Liver (tissue), 9 donors: Measurements from ENCODE around the gene RNASE8. TPM values are rescaled to one million over a fixed set of nuclear protein-coding genes. Genes with fewer than 3 reads are reported as not detected.
A peak's percentile ranks its signal among the peaks of the same experiment; 100 is the strongest.

Experiments used
- DNase-seq: peaks from one replicate; pipeline ENCODE4 v3.0.0-alpha.2; 2017; ENCODE audit warnings: low spot score
- H3K27ac ChIP-seq, 2 donors: one replicate each; pipeline ENCODE4 v1.7.0; 2013; ENCODE audit warnings: inconsistent platforms in 2 of 2, low read length in 2 of 2, control low read depth in 1 of 2, low read depth in 1 of 2, mild to moderate bottlenecking in 1 of 2
- H3K27me3 ChIP-seq, 4 donors: one replicate each; pipeline versions ENCODE4 v1.6.1 to v1.7.0; 2013; ENCODE audit warnings: low read length in 3 of 4, inconsistent platforms in 1 of 4, mild to moderate bottlenecking in 1 of 4, moderate library complexity in 1 of 4; ENCODE audit not compliant: control insufficient read depth in 4 of 4, insufficient read depth in 4 of 4
- H3K36me3 ChIP-seq, 4 donors: one replicate each; pipeline versions ENCODE4 v1.6.1 to v1.7.0; 2013; ENCODE audit warnings: low read length in 3 of 4, mild to moderate bottlenecking in 3 of 4, low read depth in 1 of 4, moderate library complexity in 1 of 4; ENCODE audit not compliant: control insufficient read depth in 4 of 4, insufficient read depth in 3 of 4
- H3K4me1 ChIP-seq, 4 donors: one replicate each; pipeline versions ENCODE4 v1.6.1 to v1.7.0; 2013; ENCODE audit warnings: low read length in 3 of 4, mild to moderate bottlenecking in 3 of 4, moderate library complexity in 1 of 4; ENCODE audit not compliant: control insufficient read depth in 4 of 4, insufficient read depth in 4 of 4
- H3K4me3 ChIP-seq, 3 donors: one replicate each; pipeline versions ENCODE4 v1.6.1 to v1.7.0; 2013; ENCODE audit warnings: low read length in 3 of 3, control low read depth in 1 of 3, low read depth in 1 of 3, mild to moderate bottlenecking in 1 of 3
- H3K9ac ChIP-seq, 2 donors: one replicate each; pipeline ENCODE4 v1.7.0; 2013; ENCODE audit warnings: low read length in 2 of 2, mild to moderate bottlenecking in 2 of 2, moderate library complexity in 2 of 2, control low read depth in 1 of 2, low read depth in 1 of 2
- H3K9me3 ChIP-seq, 4 donors: one replicate each; pipeline versions ENCODE4 v1.6.1 to v1.7.0; 2013; ENCODE audit warnings: low read length in 3 of 4; ENCODE audit not compliant: control insufficient read depth in 4 of 4
- ATF3 ChIP-seq: IDR thresholded peaks from 2 replicates; pipeline ENCODE4 v1.6.1; 2016; ENCODE audit warnings: antibody characterized with exemption
- EGR1 ChIP-seq, 2 donors: IDR thresholded peaks; 2 replicates each; pipeline ENCODE4 v1.6.1; 2016 to 2018; ENCODE audit warnings: antibody characterized with exemption in 2 of 2, low read depth in 2 of 2
- FOXA1 ChIP-seq: IDR thresholded peaks from 2 replicates; pipeline ENCODE4 v1.6.1; 2016; ENCODE audit warnings: antibody characterized with exemption
- FOXA2 ChIP-seq: IDR thresholded peaks from 2 replicates; pipeline ENCODE4 v1.6.1; 2016; ENCODE audit warnings: antibody characterized with exemption
- GABPA ChIP-seq, 2 donors: IDR thresholded peaks in 1 of 2; conservative IDR thresholded peaks in 1 of 2; 2 replicates each; pipeline ENCODE4 v1.6.1; 2016; ENCODE audit warnings: antibody characterized with exemption in 2 of 2, mild to moderate bottlenecking in 1 of 2, moderate library complexity in 1 of 2
- HNF4A ChIP-seq, 2 donors: conservative IDR thresholded peaks; 2 replicates each; pipeline ENCODE4 v1.6.1; 2016; ENCODE audit warnings: antibody characterized with exemption in 2 of 2, mild to moderate bottlenecking in 2 of 2
- HNF4G ChIP-seq: IDR thresholded peaks from 2 replicates; pipeline ENCODE4 v1.6.1; 2016; ENCODE audit warnings: antibody characterized with exemption
- JUND ChIP-seq, 2 donors: IDR thresholded peaks; 2 replicates each; pipeline ENCODE4 v1.6.1; 2016; ENCODE audit warnings: antibody characterized with exemption in 2 of 2
- NR2F2 ChIP-seq: IDR thresholded peaks from 2 replicates; pipeline ENCODE4 v1.6.1; 2016; ENCODE audit warnings: antibody characterized with exemption
- RAD21 ChIP-seq, 2 donors: IDR thresholded peaks; 2 replicates each; pipeline ENCODE4 v1.6.1; 2016; ENCODE audit warnings: antibody characterized with exemption in 2 of 2, mild to moderate bottlenecking in 2 of 2
- RXRA ChIP-seq, 2 donors: IDR thresholded peaks; 2 replicates each; pipeline ENCODE4 v1.6.1; 2017 to 2018; ENCODE audit warnings: antibody characterized with exemption in 2 of 2, mild to moderate bottlenecking in 1 of 2
- SP1 ChIP-seq: IDR thresholded peaks from 2 replicates; pipeline ENCODE4 v1.6.1; 2018; ENCODE audit warnings: antibody characterized with exemption, mild to moderate bottlenecking
- TAF1 ChIP-seq: conservative IDR thresholded peaks from 2 replicates; pipeline ENCODE4 v1.6.1; 2016; ENCODE audit warnings: antibody characterized with exemption, mild to moderate bottlenecking
- YY1 ChIP-seq: IDR thresholded peaks from 2 replicates; pipeline ENCODE4 v1.6.1; 2016; ENCODE audit warnings: antibody characterized with exemption, mild to moderate bottlenecking
- ZBTB33 ChIP-seq: IDR thresholded peaks from 2 replicates; pipeline ENCODE4 v1.6.1; 2016; ENCODE audit warnings: antibody characterized with exemption
- WGBS: extraction: QIAGEN DNeasy Blood & Tissue Kit; methylation state at CpG from one replicate; pipeline ENCODE4 v1.1.7; 2013; 5-methylcytosine and 5-hydroxymethylcytosine counted together
- polyA plus RNA-seq, 2 donors: library from polyadenylated mRNA; stranded (reverse) in 1 of 2; unstranded in 1 of 2; fragments of 200-250 nt in 1 of 2; fragments of >200 nt in 1 of 2; fragmentation: Nextera tagmentation in 1 of 2; extraction: Ambion mirVana in 1 of 2; gene quantifications; one replicate each; pipeline versions ENCODE4 v1.2.1 to v1.2.3, GENCODE V29; 2013 to 2015
- total RNA-seq, 2 donors: library from RNA; depleted of rRNA; stranded (reverse); fragments of >200 nt; gene quantifications; one replicate each; pipeline ENCODE4 v1.2.3, GENCODE V29; 2014
- TF ChIP-seq, protein P1 (sequence below): IDR thresholded peaks from 2 replicates; pipeline ENCODE4 v1.6.1; 2016; ENCODE audit warnings: antibody characterized with exemption, mild to moderate bottlenecking
- TF ChIP-seq, protein P2 (sequence below): fragments of 150-350 bp; IDR thresholded peaks from 2 replicates; pipeline ENCODE4 v1.5.1; 2017; ENCODE audit warnings: improper control_type of control experiment, low read depth, low read length; ENCODE audit not compliant: missing input control
- TF ChIP-seq, protein P3 (sequence below): IDR thresholded peaks from 2 replicates; pipeline ENCODE4 v1.6.1; 2016; ENCODE audit warnings: antibody characterized with exemption
- donor health status: healthy.
- donor health status: healthy.
- donor health status: healthy.
- donor health status: healthy.
- donor health status: healthy.

Gene RNASE8
- total and polyA plus RNA-seq, 4 donors: not detected

DNA sequence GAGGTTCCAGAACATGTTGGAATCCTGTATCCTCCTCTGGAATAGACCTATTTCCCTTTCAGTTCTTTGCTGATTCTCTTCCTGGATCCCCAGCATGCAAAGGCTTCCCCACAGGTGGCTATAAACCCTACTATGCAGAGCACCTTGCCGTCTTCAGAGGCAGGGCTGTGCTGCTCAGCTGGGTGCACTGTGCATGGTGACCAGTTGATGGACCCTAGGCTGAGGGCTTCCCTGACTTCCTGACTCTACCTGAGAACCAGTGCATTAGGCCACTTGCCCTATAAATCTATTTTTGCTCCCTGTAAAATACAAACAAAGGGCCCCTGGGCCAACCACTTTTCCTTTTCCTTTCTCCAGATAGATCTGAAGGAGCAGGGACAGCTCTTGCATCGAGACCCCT lies 26.8 kb downstream of the RNASE8 start:
- H3K27ac ChIP-seq: no peak overlapping the region
- H3K36me3 ChIP-seq: peaks cover 11 to 63% (median 42%) of the 10 kb centered on the region in 4 donors

DNA sequence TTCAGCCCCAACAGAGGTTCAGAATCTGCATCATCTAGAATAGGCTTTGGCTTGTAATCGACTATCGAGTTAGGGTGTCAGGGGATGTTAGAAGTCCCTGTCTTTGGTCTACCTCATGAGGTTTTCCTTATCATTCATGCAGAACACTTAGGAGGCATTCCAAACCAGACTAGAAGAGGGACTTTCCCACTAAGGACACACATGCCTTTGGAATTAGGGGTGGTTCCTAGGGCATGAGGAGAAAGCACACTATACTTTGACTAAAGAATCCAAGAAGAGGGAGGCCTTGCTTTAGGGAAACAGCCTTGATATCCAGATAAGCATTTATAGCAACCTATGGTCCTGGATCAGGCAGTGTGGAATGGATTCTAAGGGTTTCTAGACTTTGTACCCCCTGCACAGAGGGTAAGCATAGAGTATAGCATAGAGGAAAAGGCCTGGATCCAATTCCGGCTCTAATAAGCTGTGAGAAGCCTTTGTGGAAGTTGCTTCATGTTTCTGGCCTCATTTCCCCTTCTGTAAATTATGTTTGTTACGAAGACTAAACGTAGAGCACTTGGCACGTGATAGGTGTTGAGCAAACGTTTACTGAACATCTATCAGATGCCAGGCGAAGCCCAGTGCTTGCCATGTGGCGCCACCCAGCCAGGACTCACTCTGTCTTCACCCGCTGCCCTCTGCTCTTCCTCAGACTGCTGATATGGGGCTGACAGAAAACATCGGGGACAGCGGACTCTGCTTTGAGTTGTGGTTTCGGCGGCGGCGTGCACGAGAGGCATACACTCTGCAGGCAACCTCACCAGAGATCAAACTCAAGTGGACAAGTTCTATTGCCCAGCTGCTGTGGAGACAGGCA lies 27.6 kb downstream of the RNASE8 start:
- Histone ChIP-seq H3K36me3 (peaks cover 11 to 63% (median 41%) of the 10 kb centered on the region in 4 donors), H3K9me3 (no peaks in the 10 kb centered on the region), H3K9ac (peak overlapping the region in 1 of 2 donors; percentile 2), H3K27ac (peak overlapping the region; percentile 39 to 66), H3K27me3 (no peaks in the 10 kb centered on the region), H3K4me1 (peaks cover 9 to 29% (median 18%) of the 10 kb centered on the region in 4 donors), H3K4me3 (no peak overlapping the region)
- TF ChIP-seq, protein P1, sequence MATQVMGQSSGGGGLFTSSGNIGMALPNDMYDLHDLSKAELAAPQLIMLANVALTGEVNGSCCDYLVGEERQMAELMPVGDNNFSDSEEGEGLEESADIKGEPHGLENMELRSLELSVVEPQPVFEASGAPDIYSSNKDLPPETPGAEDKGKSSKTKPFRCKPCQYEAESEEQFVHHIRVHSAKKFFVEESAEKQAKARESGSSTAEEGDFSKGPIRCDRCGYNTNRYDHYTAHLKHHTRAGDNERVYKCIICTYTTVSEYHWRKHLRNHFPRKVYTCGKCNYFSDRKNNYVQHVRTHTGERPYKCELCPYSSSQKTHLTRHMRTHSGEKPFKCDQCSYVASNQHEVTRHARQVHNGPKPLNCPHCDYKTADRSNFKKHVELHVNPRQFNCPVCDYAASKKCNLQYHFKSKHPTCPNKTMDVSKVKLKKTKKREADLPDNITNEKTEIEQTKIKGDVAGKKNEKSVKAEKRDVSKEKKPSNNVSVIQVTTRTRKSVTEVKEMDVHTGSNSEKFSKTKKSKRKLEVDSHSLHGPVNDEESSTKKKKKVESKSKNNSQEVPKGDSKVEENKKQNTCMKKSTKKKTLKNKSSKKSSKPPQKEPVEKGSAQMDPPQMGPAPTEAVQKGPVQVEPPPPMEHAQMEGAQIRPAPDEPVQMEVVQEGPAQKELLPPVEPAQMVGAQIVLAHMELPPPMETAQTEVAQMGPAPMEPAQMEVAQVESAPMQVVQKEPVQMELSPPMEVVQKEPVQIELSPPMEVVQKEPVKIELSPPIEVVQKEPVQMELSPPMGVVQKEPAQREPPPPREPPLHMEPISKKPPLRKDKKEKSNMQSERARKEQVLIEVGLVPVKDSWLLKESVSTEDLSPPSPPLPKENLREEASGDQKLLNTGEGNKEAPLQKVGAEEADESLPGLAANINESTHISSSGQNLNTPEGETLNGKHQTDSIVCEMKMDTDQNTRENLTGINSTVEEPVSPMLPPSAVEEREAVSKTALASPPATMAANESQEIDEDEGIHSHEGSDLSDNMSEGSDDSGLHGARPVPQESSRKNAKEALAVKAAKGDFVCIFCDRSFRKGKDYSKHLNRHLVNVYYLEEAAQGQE: no peak
- TF ChIP-seq RAD21 (IDR thresholded peaks at IDR 0.05) (peak; percentile 50 to 52), TAF1 (no peak), YY1 (no peak), HNF4A (conservative IDR thresholded peaks at IDR 0.05) (peak; percentile 73 to 81), ZBTB33 (no peak), EGR1 (IDR thresholded peaks at IDR 0.05; ENCODE audit: low read depth in 2 of 2) (peak in 1 of 2 donors; percentile 85), ATF3 (no peak), FOXA2 (peak; percentile 23), GABPA (IDR thresholded peaks at IDR 0.05 in 1 of 2, conservative IDR thresholded peaks at IDR 0.05 in 1 of 2) (peak; percentile 47 to 75), JUND (IDR thresholded peaks at IDR 0.05) (peak in 1 of 2 donors; percentile 76), FOXA1 (peak; percentile 13), RXRA (IDR thresholded peaks at IDR 0.05) (peak; percentile 72 to 89), NR2F2 (no peak), HNF4G (peak; percentile 22), SP1 (peak; percentile 68)
- TF ChIP-seq, protein P2, sequence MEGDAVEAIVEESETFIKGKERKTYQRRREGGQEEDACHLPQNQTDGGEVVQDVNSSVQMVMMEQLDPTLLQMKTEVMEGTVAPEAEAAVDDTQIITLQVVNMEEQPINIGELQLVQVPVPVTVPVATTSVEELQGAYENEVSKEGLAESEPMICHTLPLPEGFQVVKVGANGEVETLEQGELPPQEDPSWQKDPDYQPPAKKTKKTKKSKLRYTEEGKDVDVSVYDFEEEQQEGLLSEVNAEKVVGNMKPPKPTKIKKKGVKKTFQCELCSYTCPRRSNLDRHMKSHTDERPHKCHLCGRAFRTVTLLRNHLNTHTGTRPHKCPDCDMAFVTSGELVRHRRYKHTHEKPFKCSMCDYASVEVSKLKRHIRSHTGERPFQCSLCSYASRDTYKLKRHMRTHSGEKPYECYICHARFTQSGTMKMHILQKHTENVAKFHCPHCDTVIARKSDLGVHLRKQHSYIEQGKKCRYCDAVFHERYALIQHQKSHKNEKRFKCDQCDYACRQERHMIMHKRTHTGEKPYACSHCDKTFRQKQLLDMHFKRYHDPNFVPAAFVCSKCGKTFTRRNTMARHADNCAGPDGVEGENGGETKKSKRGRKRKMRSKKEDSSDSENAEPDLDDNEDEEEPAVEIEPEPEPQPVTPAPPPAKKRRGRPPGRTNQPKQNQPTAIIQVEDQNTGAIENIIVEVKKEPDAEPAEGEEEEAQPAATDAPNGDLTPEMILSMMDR: no peak
- TF ChIP-seq, protein P3, sequence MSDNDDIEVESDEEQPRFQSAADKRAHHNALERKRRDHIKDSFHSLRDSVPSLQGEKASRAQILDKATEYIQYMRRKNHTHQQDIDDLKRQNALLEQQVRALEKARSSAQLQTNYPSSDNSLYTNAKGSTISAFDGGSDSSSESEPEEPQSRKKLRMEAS: peak; percentile 97
- WGBS: 47% methylated on average over 17 of the region's 17 CpGs
- no peak for DNase-seq

More for the DNA sequence above, 26.8 kb downstream of the RNASE8 start:
- no peaks in the 10 kb centered on the region for H3K27me3 ChIP-seq
- no peak for DNase-seq
- 95% methylated on average over 2 of the region's 2 CpGs for WGBS
- H3K9ac ChIP-seq: no peak overlapping the region
- H3K4me1 ChIP-seq: peaks cover 9 to 29% (median 18%) of the 10 kb centered on the region in 4 donors
- TF ChIP-seq SP1: no peak
- no peak overlapping the region for H3K4me3 ChIP-seq
- H3K9me3 ChIP-seq: no peaks in the 10 kb centered on the region
